ENCODE results near the gene PIGO.

- TF ChIP-seq CTCF (IDR thresholded peaks at IDR 0.05) (no peak), POLR2AphosphoS5 (IDR thresholded peaks at IDR 0.05; ENCODE audit: insufficient read depth in 1 of 2, low read depth in 1 of 2) (no peak)
Measured at GRCh38 chr9:35105126-35105525, 8.7 kb upstream of the PIGO start.

Data from vagina (tissue), 2 donors.